CD4-positive, alpha-beta T cell treated with Interleukin-17A for 1 hour (primary cell): ENCODE data around the gene MUC6.

Experiments used
- DNase-seq: peaks from one replicate; pipeline ENCODE4 v3.0.0-alpha.2; 2020

MUC6 gene

DNA sequence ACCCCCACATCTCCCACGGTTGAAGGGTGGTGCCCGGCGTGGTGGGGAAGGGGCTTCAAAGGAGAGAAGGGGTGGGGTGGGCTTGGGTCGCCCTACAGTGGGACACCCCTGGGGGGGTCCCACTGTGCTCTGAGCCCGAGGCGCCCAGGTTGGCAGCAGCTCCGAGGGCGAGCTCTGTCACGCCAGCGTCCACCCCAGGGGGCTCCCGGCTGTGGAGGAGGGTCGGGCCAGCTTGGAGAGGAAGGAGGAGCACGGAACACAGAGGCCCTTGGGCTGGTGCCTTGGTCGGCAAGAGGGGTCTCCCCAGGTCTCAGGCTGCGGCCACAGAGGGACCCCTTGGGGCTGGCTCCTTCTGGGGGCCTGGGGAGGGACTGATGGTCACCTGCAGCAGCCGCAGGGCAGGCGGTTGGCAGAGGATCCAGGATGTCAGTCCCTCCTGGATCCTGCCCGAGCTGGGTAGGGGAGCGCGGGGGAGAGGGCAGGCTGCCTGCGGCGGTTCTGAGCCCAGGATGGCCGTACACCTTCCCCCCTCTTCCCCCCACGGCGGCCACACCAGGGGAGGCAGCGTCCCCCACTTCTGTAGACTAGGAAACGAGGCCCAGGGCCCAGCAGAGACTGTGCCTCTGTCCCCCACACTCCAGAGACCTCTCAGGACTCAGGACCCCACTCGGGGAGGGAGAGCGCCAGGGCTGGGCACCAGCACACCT is 788 bp downstream of the MUC6 start:
- DNase-seq, result no peak

GRCh38 chr11:1034456-1035295 is 1.8 kb downstream of the MUC6 start:
- no peak for DNase-seq

DNA sequence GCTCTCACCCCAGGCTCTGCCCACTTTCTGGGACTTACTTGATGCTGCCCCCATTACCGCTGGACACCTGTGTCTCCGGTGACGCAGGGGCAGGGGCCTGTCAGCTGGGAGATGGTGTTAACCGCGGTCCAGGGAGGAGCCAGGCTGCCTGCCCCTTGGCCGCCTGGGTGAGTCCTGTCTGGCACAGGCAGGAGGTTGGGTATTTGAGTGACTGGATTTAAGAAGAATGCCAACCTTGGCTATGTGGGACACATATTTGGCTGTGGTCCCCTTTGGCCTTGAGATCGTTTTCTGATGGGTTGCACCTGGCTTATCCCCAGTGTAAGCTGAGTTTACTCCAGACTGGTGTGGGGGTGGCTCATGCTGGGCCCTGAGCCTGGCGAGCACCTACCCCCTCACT is 2.5 kb downstream of the MUC6 start:
- no peak for DNase-seq

DNA sequence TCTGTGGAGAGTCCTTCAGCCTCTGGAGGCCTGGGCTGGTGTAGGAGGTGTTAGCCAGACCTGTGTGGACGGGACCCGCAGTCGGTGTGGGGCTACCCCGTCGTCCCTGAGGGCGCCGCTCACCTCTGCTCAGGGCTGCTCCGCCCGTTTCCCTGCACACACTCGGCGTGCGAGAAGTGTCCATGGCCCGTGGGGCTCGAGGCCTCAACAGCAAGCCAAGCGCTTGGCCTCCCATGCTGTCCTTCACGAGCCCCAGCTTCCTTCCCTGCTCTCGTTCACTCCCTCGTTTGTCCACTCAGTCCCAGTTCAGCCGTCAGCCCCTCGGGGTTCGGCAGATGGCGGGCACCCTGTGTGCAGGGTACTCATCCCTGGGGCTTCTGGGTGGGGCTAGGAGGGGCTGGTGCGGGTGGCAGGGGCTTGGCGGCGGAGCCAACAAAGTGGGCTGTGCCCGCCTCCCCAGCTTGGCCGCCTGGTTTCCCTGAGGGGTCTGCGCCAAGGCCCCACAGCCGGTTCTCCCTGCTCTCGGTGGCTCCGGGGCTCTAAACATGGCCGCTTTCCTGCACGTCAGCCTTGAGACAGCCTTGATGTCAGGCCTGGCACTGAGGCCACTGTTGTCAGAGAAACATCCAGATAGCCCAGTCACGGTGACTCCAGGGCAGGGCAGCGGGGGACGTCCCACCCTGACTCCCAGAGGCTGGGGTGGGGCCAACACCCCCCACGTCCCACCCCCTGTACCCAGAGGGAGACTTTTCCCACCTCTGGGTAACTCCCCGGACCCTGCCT is 3.3 kb downstream of the MUC6 start:
- no peak for DNase-seq

GRCh38 chr11:1032310-1032891 is 4.1 kb downstream of the MUC6 start:
- no peak for DNase-seq

DNA sequence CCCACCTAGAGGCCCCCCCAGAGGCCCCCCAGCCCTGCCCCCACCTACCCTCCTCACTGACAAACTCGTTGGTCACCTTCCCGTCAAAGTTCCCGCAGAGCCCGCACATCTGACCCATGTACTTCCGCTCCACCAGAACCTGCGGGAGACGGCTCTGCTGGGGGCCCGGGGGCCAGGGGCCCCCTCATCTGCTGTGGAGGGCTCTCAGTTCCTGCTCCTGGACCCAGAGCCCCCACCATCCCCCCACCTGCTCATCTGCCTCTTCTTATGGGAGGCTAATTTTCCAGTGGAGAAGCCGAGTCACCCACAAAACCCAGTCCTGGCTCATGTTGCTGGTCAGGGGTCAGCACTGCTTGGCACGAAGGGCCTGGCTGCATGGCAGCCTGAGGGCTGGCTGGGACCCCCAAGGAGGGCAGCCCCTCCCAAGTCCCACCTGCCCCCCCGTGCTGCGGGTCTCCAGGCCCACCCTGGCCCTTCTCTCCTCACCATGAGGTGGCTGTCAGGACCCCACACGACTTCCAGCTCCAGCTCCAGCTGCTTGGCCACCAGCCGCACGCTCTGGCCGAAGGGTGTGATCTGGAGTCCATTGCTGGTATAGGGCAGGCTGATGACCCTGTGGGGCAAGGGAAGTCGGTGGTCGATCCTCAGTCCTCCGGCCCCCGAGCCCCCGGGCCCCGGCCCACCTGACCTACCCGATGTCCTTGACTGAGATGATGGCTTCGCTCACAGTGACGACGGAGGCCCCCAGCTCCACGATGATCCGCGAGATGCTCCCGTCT is 5.2 kb downstream of the MUC6 start:
- no peak for DNase-seq

DNA sequence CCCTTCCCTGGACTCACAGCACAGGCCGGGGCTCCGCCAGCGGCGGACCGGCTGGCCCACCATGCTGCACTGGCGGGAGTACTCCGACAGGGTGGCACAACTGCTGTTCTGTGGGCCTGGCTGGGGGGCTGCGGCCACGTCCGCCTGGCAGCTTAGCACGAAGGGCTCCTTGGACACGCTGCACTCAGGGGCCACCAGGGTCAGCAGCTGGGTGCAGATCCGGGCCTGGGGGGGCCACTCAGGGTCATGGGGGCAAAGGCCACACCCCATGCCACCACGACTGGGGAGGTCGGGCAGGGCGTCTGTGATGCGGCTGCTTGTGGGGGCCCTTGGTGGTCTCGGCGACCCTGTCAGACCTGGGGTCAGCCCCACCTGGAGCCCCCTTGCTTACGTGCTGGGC is 6.0 kb downstream of the MUC6 start:
- DNase-seq, result no peak

DNA sequence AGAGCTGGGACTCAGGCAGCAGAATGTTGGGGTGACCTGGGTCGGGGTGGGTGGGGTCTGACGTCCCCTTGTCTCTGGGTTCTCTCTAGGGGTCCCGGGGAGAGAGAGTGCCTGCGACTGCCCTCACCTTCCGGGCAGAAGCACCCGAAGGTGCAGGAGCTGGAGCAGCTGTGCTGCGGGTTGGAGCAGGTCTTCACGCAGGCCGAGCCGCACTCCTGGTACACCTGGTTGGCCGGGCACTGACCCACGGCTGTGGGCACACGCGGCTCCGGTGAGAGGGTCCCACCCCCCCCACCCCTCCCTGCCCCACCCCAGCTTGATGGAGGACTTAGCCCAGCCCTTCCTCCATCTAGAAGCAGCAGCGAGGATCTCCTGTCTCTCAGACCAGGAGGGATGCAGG is 6.4 kb downstream of the MUC6 start:
- DNase-seq, result no peak

DNA sequence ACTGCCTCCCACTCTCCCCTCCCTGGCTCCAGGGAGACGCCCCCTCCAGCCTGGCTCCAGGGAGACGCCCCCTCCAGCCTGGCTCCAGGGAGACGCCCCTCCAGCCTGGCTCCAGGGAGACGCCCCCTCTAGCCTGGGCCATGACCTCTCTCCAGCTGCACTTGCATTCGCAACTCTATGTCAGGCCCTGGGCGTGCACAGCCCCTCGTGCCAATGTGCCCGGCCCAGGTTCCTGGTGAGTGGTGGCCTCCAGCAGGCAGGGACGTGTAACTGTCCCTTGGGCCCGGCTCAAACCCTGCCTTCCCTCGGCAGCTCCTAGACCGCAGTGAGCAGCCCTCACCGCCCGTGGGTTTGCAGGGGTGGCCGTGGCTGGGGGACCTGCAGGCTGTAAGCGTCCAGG is 6.9 kb downstream of the MUC6 start:
- no peak for DNase-seq

GRCh38 chr11:1029051-1029450 is 7.5 kb downstream of the MUC6 start:
- no peak for DNase-seq

GRCh38 chr11:1028616-1029015 is 7.9 kb downstream of the MUC6 start:
- no peak for DNase-seq

DNA sequence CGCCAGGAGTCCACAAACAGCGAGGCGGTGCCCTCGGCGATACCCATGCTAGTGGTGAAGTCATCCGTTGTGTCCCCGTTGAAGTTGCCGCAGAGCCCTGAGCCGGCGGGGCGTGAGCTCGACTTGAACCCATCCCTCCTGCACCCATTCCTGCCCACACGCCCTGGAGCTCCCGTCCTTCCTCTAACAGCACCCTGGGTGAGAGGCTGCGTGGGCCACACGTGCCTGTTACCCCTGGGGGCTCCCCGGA is 8.3 kb downstream of the MUC6 start:
- DNase-seq, result no peak

DNA sequence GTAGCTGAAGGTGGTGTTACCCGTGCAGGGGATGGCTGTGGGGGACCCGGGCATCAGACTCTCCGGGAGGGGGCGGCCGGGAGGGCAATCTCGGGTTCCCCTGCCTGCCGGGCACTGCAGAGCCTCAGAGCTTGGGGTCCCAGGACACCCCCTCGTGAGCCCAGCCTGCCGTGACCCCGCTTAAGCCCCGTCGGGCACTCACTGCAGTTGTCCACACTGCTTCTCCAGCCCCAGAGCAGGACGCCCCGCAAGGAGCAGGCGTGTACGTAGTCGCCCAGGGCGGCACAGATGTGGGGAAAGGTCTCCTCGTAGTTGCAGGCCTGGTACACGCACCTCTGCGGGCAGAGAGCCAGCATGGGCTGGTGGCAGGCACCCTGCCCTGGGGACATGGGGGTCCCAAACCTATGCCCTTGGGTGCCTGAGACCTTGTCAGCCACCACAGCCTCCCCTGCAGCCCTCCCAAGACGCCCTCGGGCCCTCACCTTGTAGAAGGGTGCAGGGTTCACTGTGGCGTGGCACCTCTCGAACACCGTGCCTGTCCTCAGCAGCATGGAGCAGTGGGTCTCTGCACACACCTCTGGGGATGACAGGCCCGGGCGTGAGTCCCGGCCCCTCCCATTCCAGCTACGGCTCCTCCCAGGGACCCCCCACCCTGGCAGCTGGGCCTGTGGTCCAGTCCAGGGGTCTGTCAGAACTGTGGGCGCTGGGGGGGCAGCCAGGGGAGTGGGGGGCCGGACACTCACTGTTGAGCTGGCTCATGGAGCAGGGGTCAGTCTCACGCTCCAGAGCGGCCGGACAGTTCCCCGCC is 8.8 kb downstream of the MUC6 start:
- DNase-seq, result no peak

DNA sequence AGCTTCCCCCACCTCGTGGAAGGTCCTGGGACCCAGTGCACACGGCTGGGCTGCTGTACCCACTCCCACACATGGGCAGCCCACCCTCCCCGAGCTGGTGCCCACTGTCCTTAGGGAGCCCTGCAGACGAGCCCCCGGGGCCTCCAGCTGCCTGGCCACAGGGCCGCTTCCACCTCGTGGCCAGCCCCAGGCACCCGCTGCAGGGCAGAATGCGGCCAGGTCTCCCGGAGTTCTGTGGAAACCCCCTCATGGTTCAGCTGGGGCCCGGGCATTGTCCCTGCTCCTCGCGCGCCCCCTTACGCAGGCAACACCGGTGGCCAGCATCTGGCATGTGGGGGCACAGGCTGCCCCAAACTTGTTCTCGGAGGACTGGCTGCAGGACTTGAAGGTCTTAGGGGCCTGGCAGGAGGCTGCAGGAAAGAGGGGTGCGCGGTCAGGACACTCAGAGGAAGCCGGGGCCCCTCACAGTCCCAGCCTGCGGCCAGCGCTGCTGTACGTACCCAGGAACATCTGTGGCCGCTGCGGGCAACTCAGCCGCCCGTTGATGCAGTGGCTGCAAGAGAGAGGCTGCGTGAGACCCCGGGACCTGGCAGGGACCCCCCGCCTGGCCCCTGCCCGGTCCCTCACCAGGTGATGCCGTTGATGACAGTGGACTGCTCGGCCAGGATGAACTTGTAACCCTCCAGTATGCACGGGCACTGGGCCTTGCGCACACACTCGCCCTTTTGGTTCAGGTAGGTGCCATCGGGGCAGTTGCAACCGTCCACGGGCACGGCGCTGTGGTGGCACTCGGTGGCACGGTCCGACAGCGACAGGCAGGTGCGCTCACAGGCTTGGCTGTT is 9.7 kb downstream of the MUC6 start:
- DNase-seq, result no peak

DNA sequence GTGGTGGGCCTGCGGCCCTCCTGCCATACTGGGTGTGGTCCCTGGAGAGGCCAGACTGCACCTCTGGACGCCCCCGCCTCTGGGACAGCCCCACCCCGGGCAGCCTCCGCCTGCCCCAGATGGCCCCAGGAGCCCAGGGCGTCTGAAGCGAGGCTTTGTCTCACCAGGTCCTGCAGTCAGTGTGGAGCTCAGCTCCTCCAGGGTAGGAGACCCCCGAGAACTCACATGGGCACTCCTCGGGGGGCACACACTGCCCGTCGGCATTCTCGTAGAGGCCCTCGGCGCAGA is 10.4 kb downstream of the MUC6 start:
- no peak for DNase-seq

- no peak for DNase-seq
Observed at GRCh38 chr11:1025410-1026162, 10.9 kb downstream of the MUC6 start.

GRCh38 chr11:1024597-1025409 is 11.7 kb downstream of the MUC6 start:
- DNase-seq, result no peak

- DNase-seq, result no peak
Observed at GRCh38 chr11:1023811-1024596, 12.5 kb downstream of the MUC6 start.
